ENCODE measurements around the gene ADAMTSL1. TPM values are rescaled to one million over a fixed set of nuclear protein-coding genes. Genes with fewer than 3 reads are reported as not detected.

The ADAMTSL1 gene
- total RNA-seq, 1 experiment from 2014 or later, result not detected

DNA sequence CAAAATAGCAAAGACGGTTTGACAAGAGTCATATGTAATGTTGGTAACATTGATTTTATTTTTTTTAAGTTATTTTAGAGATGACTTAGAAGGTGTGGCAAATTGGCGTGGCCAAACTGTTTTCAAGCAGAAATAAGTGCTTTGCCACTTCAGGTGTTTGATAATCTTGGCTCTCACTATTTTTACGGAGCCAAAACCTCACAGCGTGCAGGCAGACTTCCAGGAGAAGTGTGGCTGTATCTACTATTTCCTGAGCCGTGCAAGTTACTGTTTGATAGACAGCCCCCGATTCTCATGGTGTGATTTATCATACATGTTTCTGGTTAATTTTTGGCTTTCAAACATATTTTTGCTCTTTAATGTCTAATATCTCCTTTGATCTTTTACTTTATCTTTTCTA lies 269.5 kb downstream of the ADAMTSL1 start (continued):
- TF ChIP-seq, protein P1, sequence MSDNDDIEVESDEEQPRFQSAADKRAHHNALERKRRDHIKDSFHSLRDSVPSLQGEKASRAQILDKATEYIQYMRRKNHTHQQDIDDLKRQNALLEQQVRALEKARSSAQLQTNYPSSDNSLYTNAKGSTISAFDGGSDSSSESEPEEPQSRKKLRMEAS (IDR thresholded peaks at IDR 0.05), result no peak
- TF ChIP-seq CEBPB (IDR thresholded peaks at IDR 0.05; ENCODE audit: low read depth) (no peak), JUND (IDR thresholded peaks at IDR 0.05) (no peak), EZH2 (IDR thresholded peaks at IDR 0.05) (no peak), ZFX (IDR thresholded peaks at IDR 0.05) (no peak), YY1 (IDR thresholded peaks at IDR 0.05; ENCODE audit: extremely low read depth, insufficient replicate concordance, low read depth, low read length) (no peak), SP1 (IDR thresholded peaks at IDR 0.05; ENCODE audit: low read depth) (no peak)

DNA sequence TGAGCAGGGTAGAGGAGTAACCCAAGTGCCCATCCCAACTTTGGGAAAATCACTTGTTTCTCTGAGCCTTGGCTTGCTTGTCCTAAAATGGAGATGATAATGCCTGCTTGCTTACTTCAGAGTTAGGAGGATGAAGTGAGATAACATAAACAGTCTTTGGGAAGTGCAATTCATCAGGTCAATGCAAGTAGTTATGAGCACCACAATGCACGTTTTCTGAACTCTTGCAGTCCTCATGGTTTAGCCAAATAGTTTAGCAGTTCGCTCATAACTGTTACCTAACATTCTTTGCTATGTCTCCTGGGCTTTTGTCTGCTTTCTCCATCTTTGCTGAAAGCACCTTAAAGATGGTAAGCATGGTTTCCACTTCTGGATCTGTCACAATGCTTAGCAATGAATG lies 270.0 kb downstream of the ADAMTSL1 start:
- H2AFZ ChIP-seq (ENCODE audit: low read depth, low read length, poor library complexity, severe bottlenecking), result no peak overlapping the region

More for the DNA sequence above, 270.0 kb downstream of the ADAMTSL1 start:
- ChIA-PET RAD21 (ENCODE audit: low non-redundant PET in 1 of 2, low total read pairs in 2 of 2, uncharacterized antibody in 2 of 2, unreplicated experiment in 2 of 2) (no interaction called here), CTCF (no interaction called here), POLR2A (no interaction called here)
- BruUV-seq (replicated peaks), result no TSS peak
- no peaks in the 10 kb centered on the region for H3K36me3 ChIP-seq (ENCODE audit: control insufficient read depth in 1 of 2, insufficient read depth in 2 of 2, low read length in 2 of 2)
- no peak overlapping the region for H3K27ac ChIP-seq (ENCODE audit: low read depth, low read length)
- H3K4me3 ChIP-seq (replicated peaks in 1 of 2; ENCODE audit: low read depth in 1 of 2, low read length in 2 of 2), result no peak overlapping the region
- intact Hi-C loops (cut with micrococcal nuclease), result no loop called here
- no peaks in the 10 kb centered on the region for H3K9me3 ChIP-seq (ENCODE audit: control insufficient read depth in 1 of 2, insufficient read depth in 1 of 2, low read depth in 1 of 2, low read length in 2 of 2)
- no peaks in the 10 kb centered on the region for H3K4me1 ChIP-seq (ENCODE audit: control insufficient read depth in 1 of 2, insufficient read depth in 2 of 2, low read length in 2 of 2)
- H3K79me2 ChIP-seq (ENCODE audit: insufficient read depth, low read length), result no peaks in the 10 kb centered on the region
- DNase-seq (ENCODE audit: low read depth, low spot score) (no peak), ATAC-seq (no peak)
- no peaks in the 10 kb centered on the region for H3K9me2 ChIP-seq (ENCODE audit: insufficient read depth)
- no peak overlapping the region for H3K9ac ChIP-seq (ENCODE audit: low read length)
- TF ChIP-seq ZNF274 (IDR thresholded peaks at IDR 0.05; ENCODE audit: low read depth, low read length), result no peak
- TF ChIP-seq EZH2 (IDR thresholded peaks at IDR 0.05), result no peak
- no peak for TF ChIP-seq CEBPB (IDR thresholded peaks at IDR 0.05; ENCODE audit: low read depth)
- no peak for TF ChIP-seq ELF1 (IDR thresholded peaks at IDR 0.05; ENCODE audit: borderline replicate concordance, low read depth)
- no peak for TF ChIP-seq ZFX (IDR thresholded peaks at IDR 0.05)
- TF ChIP-seq, protein P1 (IDR thresholded peaks at IDR 0.05), result no peak
- no peak for TF ChIP-seq SRF (IDR thresholded peaks at IDR 0.05; ENCODE audit: low read depth)
- TF ChIP-seq, protein P2, sequence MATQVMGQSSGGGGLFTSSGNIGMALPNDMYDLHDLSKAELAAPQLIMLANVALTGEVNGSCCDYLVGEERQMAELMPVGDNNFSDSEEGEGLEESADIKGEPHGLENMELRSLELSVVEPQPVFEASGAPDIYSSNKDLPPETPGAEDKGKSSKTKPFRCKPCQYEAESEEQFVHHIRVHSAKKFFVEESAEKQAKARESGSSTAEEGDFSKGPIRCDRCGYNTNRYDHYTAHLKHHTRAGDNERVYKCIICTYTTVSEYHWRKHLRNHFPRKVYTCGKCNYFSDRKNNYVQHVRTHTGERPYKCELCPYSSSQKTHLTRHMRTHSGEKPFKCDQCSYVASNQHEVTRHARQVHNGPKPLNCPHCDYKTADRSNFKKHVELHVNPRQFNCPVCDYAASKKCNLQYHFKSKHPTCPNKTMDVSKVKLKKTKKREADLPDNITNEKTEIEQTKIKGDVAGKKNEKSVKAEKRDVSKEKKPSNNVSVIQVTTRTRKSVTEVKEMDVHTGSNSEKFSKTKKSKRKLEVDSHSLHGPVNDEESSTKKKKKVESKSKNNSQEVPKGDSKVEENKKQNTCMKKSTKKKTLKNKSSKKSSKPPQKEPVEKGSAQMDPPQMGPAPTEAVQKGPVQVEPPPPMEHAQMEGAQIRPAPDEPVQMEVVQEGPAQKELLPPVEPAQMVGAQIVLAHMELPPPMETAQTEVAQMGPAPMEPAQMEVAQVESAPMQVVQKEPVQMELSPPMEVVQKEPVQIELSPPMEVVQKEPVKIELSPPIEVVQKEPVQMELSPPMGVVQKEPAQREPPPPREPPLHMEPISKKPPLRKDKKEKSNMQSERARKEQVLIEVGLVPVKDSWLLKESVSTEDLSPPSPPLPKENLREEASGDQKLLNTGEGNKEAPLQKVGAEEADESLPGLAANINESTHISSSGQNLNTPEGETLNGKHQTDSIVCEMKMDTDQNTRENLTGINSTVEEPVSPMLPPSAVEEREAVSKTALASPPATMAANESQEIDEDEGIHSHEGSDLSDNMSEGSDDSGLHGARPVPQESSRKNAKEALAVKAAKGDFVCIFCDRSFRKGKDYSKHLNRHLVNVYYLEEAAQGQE (IDR thresholded peaks at IDR 0.05; ENCODE audit: low read depth), result no peak
- no peak for TF ChIP-seq FOSL1 (IDR thresholded peaks at IDR 0.05; ENCODE audit: low read depth)
- no peak for TF ChIP-seq RAD21 (IDR thresholded peaks at IDR 0.05; ENCODE audit: low read depth)
- TF ChIP-seq EGR1 (IDR thresholded peaks at IDR 0.05; ENCODE audit: low read depth), result no peak
- no peak for TF ChIP-seq YY1 (IDR thresholded peaks at IDR 0.05; ENCODE audit: extremely low read depth, insufficient replicate concordance, low read depth, low read length)
- TF ChIP-seq POLR2A (IDR thresholded peaks at IDR 0.05; ENCODE audit: borderline replicate concordance, extremely low read depth, insufficient read depth, insufficient read length), result no peak
- TF ChIP-seq POLR2AphosphoS5 (IDR thresholded peaks at IDR 0.05; ENCODE audit: low read depth, low read length), result no peak
- no peak for TF ChIP-seq SP1 (IDR thresholded peaks at IDR 0.05; ENCODE audit: low read depth)
- no peak for TF ChIP-seq EZH2phosphoT487 (IDR thresholded peaks at IDR 0.05; ENCODE audit: borderline replicate concordance)
- TF ChIP-seq, protein P3, sequence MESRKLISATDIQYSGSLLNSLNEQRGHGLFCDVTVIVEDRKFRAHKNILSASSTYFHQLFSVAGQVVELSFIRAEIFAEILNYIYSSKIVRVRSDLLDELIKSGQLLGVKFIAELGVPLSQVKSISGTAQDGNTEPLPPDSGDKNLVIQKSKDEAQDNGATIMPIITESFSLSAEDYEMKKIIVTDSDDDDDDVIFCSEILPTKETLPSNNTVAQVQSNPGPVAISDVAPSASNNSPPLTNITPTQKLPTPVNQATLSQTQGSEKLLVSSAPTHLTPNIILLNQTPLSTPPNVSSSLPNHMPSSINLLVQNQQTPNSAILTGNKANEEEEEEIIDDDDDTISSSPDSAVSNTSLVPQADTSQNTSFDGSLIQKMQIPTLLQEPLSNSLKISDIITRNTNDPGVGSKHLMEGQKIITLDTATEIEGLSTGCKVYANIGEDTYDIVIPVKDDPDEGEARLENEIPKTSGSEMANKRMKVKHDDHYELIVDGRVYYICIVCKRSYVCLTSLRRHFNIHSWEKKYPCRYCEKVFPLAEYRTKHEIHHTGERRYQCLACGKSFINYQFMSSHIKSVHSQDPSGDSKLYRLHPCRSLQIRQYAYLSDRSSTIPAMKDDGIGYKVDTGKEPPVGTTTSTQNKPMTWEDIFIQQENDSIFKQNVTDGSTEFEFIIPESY (IDR thresholded peaks at IDR 0.05; ENCODE audit: extremely low read depth, insufficient replicate concordance, low read length), result no peak
- TF ChIP-seq TCF7L2 (IDR thresholded peaks at IDR 0.05; ENCODE audit: borderline replicate concordance, extremely low read depth, insufficient read depth, insufficient read length), result no peak
- TF ChIP-seq JUND (IDR thresholded peaks at IDR 0.05), result no peak
- TF ChIP-seq, protein P4, sequence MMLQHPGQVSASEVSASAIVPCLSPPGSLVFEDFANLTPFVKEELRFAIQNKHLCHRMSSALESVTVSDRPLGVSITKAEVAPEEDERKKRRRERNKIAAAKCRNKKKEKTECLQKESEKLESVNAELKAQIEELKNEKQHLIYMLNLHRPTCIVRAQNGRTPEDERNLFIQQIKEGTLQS (IDR thresholded peaks at IDR 0.05), result no peak
- no peaks in the 10 kb centered on the region; the same call in 1 of the 2 replicates for H3K27me3 ChIP-seq (ENCODE audit: insufficient read depth, low read length)
- H4K20me1 ChIP-seq (ENCODE audit: insufficient read depth), result no peaks in the 10 kb centered on the region
- no peak overlapping the region for H3K4me2 ChIP-seq (ENCODE audit: low read length)
